Activated T-cell treated with anti-CD3 and anti-CD28 coated beads, Interleukin-2, amount 50 U/mL, for 4 hours (primary cell): ENCODE results near the gene AXIN1. TPM values are rescaled to one million over a fixed set of nuclear protein-coding genes. Genes with fewer than 3 reads are reported as not detected.

Experiments
- ATAC-seq, 2 donors: fragments of 200-7000 bp; cut with Tn5 transposase; one replicate each; pipeline ENCODE4 v1.10.0; 2021
- DNase-seq: peaks from one replicate; pipeline ENCODE4 v3.0.0-alpha.2; 2020
- H3K27me3 Mint-ChIP-seq: one replicate; pipeline ENCODE4 v1.8.0; 2021; ENCODE audit warnings: low read depth, mixed read lengths
- H3K36me3 Mint-ChIP-seq: one replicate; pipeline ENCODE4 v1.8.0; 2022; ENCODE audit warnings: mixed read lengths; ENCODE audit not compliant: insufficient read depth
- H3K4me1 Mint-ChIP-seq: one replicate; pipeline ENCODE4 v1.8.0; 2021; ENCODE audit warnings: low read depth, mixed read lengths
- H3K4me3 Mint-ChIP-seq: one replicate; pipeline ENCODE4 v1.8.0; 2021; ENCODE audit warnings: mild to moderate bottlenecking, moderate library complexity, mixed read lengths
- H3K9me3 Mint-ChIP-seq: one replicate; pipeline ENCODE4 v1.8.0; 2021; ENCODE audit warnings: mixed read lengths
- total RNA-seq, 3 donors: library from RNA; stranded (reverse); gene quantifications; one replicate each; pipeline ENCODE4 v1.2.1, GENCODE V29; 2021

AXIN1 gene
- total RNA-seq, 3 donors from 2014 or later, result 34.1 to 40.4 (median 35.4) TPM

DNA sequence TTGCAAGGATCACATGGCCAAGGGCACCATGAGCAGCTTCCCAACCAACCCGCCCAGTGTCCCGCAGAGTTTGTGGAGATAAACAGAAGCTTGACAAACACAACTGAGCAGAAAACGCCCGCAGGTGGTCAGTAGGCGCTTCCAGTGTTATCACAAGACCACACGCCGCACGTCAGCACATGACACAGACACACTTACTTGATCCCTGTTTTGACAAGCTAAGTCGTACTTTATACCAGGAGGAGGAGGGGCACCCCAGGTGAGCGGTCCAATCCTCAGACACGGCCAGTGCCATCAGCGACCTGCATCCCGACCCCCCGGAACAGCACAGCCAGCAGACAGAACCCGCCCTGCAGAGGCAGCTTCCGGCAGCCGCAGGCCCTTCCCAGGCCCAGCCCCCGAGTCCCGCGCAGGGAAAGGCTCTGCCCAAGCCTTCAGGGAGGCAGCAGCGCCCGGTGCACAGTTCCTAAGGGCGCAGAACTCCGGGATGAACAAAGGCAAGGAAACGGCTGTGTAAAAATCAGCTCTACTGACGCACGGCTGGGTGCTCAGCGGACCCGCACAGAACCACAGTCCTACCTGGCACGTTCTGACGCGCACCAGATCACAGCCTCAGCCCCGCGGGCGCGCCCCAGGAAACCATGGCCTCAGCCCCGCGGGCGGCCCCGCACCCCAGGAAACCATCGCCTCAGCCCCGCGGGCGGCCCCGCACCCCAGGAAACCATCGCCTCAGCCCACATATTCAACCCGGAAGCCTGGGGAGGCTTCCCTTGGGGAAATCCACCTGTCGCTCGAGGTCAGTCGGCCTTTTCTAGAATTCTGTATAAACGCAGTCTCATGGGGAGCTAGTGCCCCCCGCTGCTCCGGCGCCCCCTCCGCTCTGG, 27.8 kb downstream of the AXIN1 start:
- peaks cover 63% of the 10 kb centered on the region for H3K4me1 Mint-ChIP-seq
- H3K9me3 Mint-ChIP-seq, result no peaks in the 10 kb centered on the region
- H3K27me3 Mint-ChIP-seq, result no peaks in the 10 kb centered on the region
- peak overlapping the region; percentile 70 for H3K4me3 Mint-ChIP-seq
- peak; percentile 62 to 74 for ATAC-seq
- DNase-seq, result peak; percentile 43
- H3K36me3 Mint-ChIP-seq, result no peaks in the 10 kb centered on the region

DNA sequence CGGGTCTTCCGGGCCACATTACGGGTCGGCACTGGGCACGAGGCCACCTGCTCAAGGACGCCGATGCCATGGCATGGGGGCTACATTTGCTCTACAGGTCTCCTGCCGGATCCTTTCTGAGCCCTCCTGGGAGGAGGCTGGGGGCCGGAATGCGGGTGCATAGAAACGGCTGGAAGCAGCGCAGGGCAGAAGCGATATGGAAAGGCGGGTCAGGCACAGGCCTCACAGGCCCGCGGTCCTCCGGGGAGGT, 28.4 kb downstream of the AXIN1 start:
- peaks cover 68% of the 10 kb centered on the region for H3K4me1 Mint-ChIP-seq
- H3K9me3 Mint-ChIP-seq, result no peaks in the 10 kb centered on the region
- no peaks in the 10 kb centered on the region for H3K27me3 Mint-ChIP-seq
- H3K4me3 Mint-ChIP-seq, result peak overlapping the region; percentile 70
- ATAC-seq, result no peak
- DNase-seq, result no peak
- peaks cover under 1% of the 10 kb centered on the region for H3K36me3 Mint-ChIP-seq

DNA sequence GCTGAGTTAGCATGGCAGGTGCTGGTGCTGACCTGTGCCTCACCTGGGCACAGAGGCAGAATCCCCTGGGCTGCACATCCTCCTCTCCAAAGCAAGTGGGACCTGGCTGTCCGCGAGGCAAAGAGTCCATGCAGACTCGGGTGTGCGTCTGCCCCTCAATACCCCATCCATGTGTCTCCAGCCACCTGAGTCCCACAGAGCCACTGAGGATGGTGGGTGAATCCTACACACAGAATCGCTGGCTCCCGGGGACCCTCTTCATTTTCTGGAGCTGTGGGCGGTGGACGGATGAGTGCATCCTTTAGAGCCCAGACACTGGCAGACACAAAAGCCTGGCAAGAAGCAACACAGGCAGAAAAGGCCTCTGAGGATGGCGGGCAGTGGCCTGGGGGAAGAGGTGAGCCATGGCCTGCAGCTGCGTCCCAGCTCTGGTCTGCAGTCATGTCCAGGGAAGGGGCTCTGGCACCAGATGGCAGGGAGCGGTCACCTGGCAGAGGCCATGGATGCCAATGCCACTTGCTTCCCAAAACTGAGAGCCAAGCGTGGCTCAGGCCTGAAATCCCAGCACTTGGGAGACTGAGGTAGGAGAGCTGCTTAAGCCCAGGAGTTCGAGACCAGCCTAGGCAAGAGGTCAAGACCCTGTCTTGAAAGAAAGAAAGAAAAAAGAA, 29.9 kb downstream of the AXIN1 start:
- H3K27me3 Mint-ChIP-seq, result no peaks in the 10 kb centered on the region
- ATAC-seq (no peak), DNase-seq (no peak)
- no peaks in the 10 kb centered on the region for H3K9me3 Mint-ChIP-seq
- H3K36me3 Mint-ChIP-seq, result peaks cover 9% of the 10 kb centered on the region
- no peak overlapping the region for H3K4me3 Mint-ChIP-seq
- peaks cover 73% of the 10 kb centered on the region for H3K4me1 Mint-ChIP-seq

DNA sequence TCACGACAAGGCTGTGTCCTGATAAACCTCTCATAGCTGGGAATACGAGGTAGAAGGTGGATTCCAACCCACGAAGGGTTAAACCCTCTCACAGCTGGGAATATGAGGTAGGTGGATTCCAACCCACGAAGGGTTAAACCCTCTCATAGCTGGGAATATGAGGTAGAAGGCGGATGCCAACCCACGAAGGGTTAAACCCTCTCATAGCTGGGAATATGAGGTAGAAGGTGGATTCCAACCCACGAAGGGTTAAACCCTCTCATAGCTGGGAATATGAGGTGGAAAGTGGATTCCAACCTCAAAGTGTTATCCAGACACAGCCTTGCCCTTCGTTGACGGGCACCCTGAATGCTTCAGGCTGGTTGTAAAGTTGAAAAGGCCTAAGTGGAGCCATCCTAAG, 31.0 kb downstream of the AXIN1 start:
- no peaks in the 10 kb centered on the region for H3K9me3 Mint-ChIP-seq
- no peak for ATAC-seq
- DNase-seq, result no peak
- H3K27me3 Mint-ChIP-seq, result no peaks in the 10 kb centered on the region
- peaks cover 67% of the 10 kb centered on the region for H3K4me1 Mint-ChIP-seq
- no peak overlapping the region for H3K4me3 Mint-ChIP-seq
- peaks cover 9% of the 10 kb centered on the region for H3K36me3 Mint-ChIP-seq

DNA sequence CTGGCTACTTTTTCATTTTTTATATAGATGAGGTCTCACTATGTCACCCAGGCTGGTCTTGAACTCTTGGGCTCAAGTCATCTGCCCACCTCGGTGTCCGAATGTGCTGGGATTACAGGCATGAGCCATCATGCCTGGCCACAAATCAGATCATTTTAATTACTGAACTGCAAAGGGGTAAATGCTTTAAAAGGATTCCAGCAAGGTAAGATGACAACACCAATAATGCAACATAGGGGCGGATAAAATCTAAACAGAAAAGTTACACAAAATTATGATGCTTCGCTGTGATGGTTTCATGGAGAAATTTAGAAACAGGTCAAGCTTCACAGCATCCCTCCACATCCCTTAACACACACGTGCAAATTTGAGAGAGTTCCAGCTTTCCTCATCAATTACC, 32.3 kb downstream of the AXIN1 start:
- DNase-seq (no peak), ATAC-seq (no peak)
- Mint-ChIP-seq H3K4me3 (no peak overlapping the region), H3K36me3 (peaks cover 9% of the 10 kb centered on the region), H3K9me3 (no peaks in the 10 kb centered on the region), H3K27me3 (no peaks in the 10 kb centered on the region), H3K4me1 (peaks cover 61% of the 10 kb centered on the region)

DNA sequence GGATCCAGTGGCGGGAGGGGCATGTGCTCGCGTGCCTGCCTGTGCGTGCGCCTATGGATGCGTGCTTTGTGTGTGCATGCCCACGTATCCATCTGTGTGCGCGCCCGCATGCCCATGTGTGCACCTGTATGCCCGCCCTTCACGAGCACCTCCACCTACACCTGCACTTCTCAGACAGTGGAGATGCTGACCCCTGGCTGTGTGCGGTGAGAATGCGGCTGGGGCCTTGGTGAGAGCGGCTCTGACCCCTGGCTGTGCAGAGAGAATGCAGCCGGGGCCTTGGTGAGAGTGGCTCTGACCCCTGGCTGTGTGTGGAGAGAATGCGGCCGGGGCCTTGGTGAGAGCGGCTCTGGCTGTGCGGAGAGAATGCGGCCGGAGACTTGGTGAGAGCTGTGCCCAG, 33.9 kb downstream of the AXIN1 start:
- no peak for ATAC-seq
- DNase-seq, result no peak

DNA sequence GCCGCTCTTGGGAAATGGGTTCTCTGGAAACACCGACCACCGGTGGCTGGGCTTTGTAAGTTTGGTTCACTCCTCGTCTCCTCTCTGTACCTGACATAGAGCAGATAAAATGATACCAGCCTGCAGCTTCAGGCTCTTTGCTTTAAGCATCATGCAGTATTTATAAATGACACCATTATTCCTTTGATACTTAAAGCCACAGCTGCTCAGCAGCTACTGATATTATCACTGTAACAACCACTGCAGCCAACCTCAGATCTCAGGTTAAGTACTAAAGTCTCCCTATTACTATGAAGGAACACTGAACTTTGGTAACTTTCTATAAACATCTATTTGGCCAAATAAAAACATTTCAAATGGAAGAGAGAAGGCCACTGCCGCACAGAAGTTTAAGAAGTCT, 34.9 kb downstream of the AXIN1 start:
- ATAC-seq (peak in 1 of 2 donors; percentile 43), DNase-seq (no peak)
- H3K4me1 Mint-ChIP-seq, result peaks cover 43% of the 10 kb centered on the region
- H3K9me3 Mint-ChIP-seq, result no peaks in the 10 kb centered on the region
- no peaks in the 10 kb centered on the region for H3K27me3 Mint-ChIP-seq
- H3K36me3 Mint-ChIP-seq, result peaks cover 13% of the 10 kb centered on the region
- no peak overlapping the region for H3K4me3 Mint-ChIP-seq

More for the DNA sequence above, 33.9 kb downstream of the AXIN1 start:
- no peaks in the 10 kb centered on the region for H3K27me3 Mint-ChIP-seq
- H3K36me3 Mint-ChIP-seq, result peaks cover 13% of the 10 kb centered on the region
- H3K9me3 Mint-ChIP-seq, result no peaks in the 10 kb centered on the region
- peaks cover 50% of the 10 kb centered on the region for H3K4me1 Mint-ChIP-seq
- no peak overlapping the region for H3K4me3 Mint-ChIP-seq

DNA sequence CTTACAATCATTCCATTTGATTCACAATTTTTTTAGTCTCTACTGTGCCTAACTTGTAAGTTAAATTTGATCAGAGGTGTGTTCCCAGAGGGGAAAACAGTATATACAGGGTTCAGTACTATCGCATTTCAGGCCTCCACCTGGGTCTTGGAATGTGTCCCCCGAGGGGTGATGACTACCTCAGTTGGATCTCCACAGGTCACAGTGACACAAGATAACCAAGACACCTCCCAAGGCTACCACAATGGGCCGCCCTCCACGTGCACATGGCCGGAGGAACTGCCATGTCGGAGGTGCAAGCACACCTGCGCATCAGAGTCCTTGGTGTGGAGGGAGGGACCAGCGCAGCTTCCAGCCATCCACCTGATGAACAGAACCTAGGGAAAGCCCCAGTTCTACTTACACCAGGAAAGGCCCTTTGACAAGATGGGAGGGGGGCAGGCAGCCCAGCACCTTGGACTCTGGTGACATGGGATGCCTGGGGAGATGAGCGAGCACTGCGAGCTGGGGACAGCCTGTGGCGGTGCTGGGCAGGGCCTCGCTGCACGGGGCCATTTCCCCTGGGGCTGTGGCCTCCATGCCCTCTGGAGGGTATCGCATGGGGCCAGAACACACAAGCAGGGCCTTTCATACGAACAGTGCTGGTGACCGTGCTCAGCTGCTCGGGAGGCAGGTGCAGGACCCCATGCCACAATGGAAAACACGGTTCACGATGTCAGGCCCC, 35.6 kb downstream of the AXIN1 start:
- Mint-ChIP-seq H3K9me3 (no peaks in the 10 kb centered on the region), H3K36me3 (peaks cover 18% of the 10 kb centered on the region), H3K4me3 (no peak overlapping the region), H3K27me3 (no peaks in the 10 kb centered on the region), H3K4me1 (peaks cover 41% of the 10 kb centered on the region)
- ATAC-seq, result peak in 1 of 2 donors; percentile 18
- DNase-seq, result no peak

DNA sequence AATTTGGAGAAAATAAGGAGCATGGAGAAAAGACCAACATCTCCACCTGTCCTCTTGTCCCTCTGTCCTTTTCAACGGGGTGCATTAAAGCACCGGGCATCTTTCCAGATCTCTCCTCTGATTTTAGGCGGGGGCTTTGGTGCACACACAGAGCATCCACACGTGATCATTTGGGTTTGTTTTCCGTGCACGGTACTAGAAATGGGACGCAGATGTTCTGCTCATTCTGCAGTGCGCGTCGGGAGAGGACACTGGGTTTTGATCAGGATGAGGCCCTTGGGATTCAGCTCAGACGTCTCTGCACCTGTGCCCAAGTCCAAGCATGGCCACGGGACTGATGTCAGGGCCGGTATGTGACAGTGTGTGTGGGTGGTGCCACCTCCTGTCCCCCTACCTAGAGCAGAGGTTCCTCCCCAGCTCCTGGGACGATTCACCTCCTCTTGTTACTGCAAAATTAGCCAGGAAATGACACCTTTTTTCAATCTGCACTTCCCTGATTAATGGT, 37.7 kb downstream of the AXIN1 start:
- no peak overlapping the region for H3K4me3 Mint-ChIP-seq
- no peaks in the 10 kb centered on the region for H3K9me3 Mint-ChIP-seq
- ATAC-seq (no peak), DNase-seq (no peak)
- H3K27me3 Mint-ChIP-seq, result no peaks in the 10 kb centered on the region
- H3K36me3 Mint-ChIP-seq, result peaks cover 19% of the 10 kb centered on the region
- peaks cover 29% of the 10 kb centered on the region for H3K4me1 Mint-ChIP-seq

DNA sequence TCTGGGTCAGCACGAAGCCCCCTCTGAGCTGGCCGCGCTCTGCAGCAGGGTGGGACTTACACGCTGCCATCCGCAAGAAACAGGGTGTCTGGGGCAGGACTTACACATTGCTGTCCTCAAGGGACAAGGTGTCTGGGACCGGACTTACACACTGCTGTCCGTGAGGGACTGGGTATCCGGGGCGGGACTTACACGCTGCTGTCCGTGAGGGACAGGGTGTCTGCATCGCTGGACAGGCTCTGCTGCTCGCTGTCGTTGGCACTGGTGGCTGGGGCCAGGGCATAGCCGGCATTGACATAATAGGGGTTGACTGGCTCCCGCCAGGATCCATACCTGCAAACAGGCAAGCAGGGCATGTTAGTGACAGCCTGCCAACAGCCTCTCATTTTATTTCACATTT, 38.2 kb downstream of the AXIN1 start:
- DNase-seq (no peak), ATAC-seq (no peak)
- Mint-ChIP-seq H3K4me1 (peaks cover 28% of the 10 kb centered on the region), H3K36me3 (peaks cover 19% of the 10 kb centered on the region), H3K4me3 (no peak overlapping the region), H3K9me3 (no peaks in the 10 kb centered on the region), H3K27me3 (no peaks in the 10 kb centered on the region)

DNA sequence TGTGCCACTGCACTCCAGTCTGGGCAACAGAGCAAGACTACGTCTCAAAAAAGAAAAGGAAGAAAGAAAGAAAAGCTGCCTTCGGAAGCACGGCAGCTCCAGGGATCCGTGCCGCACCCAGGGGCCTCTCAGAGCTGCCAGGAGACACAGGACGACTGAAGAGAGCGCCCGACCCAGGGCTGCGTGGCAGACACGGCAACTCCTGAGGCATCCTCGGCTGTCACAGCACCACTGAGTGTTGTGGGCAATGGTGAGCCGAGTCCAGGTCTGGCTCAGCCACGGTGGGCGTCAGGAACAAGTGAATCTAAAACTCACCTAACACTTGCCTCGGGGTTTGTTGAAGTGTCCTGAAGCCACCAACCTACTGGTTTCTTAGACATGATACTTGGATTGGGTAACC, 40.8 kb downstream of the AXIN1 start:
- peaks cover 12% of the 10 kb centered on the region for H3K36me3 Mint-ChIP-seq
- ATAC-seq, result no peak

DNA sequence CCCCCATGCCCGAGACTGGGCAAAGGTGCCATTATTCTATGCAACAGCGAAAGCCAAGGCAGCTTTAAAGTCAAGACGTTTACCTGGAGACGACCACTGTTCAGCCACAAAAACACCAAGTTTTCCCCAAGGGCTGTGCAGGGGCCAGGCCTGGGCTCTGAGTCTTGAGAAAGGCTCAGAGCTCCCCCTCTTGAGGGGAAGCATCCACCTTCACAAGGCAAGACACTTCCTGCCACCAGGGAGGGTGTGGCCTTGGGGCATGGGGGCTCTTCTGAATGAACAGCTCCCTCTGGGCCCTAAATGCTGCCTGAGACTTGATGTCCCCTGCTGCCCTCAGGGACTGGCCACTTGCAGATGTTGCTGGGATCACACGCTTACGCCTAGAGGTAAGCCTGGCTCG, 43.0 kb downstream of the AXIN1 start:
- H3K9me3 Mint-ChIP-seq, result no peaks in the 10 kb centered on the region
- no peaks in the 10 kb centered on the region for H3K27me3 Mint-ChIP-seq
- DNase-seq, result no peak
- H3K4me3 Mint-ChIP-seq, result no peak overlapping the region
- no peak for ATAC-seq
- H3K4me1 Mint-ChIP-seq, result peaks cover 6% of the 10 kb centered on the region
- peaks cover 17% of the 10 kb centered on the region for H3K36me3 Mint-ChIP-seq

More for the DNA sequence above, 40.8 kb downstream of the AXIN1 start:
- H3K9me3 Mint-ChIP-seq, result no peaks in the 10 kb centered on the region
- no peak overlapping the region for H3K4me3 Mint-ChIP-seq
- no peaks in the 10 kb centered on the region for H3K27me3 Mint-ChIP-seq
- H3K4me1 Mint-ChIP-seq, result peaks cover 18% of the 10 kb centered on the region
- no peak for DNase-seq

DNA sequence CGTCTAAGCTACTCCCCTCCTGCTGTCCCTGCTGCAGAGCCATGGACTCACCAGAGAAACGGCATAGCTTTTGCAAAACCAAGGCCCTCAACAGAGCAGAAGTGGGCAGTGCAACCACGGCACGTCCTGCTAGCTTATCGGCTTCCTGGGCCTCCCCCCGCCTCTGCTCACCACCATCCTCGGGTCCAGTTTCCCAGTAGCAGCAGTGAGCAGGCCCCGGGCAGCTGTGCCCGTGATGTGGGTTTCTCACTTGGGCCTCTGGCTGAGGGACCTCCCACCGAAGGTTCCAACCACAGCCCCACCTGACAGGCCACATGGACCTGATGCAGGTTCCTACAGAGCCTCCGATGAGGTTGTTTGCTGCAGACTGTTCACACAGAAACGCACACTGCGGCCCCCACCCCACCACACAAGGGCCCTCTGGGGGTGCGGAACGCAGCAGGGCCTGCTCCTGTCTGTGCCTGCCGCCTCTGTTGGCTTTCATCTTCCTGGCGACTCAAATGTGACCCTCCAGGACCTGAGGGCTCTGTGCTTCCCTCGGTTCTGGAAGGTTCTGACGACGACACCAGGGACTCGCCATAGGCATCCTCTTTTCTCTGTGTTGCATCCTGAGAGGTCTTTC, 44.7 kb downstream of the AXIN1 start:
- no peak overlapping the region for H3K4me3 Mint-ChIP-seq
- H3K9me3 Mint-ChIP-seq, result no peaks in the 10 kb centered on the region
- H3K4me1 Mint-ChIP-seq, result peaks cover 9% of the 10 kb centered on the region
- peaks cover 20% of the 10 kb centered on the region for H3K36me3 Mint-ChIP-seq
- no peaks in the 10 kb centered on the region for H3K27me3 Mint-ChIP-seq
- DNase-seq, result no peak
- ATAC-seq, result no peak

DNA sequence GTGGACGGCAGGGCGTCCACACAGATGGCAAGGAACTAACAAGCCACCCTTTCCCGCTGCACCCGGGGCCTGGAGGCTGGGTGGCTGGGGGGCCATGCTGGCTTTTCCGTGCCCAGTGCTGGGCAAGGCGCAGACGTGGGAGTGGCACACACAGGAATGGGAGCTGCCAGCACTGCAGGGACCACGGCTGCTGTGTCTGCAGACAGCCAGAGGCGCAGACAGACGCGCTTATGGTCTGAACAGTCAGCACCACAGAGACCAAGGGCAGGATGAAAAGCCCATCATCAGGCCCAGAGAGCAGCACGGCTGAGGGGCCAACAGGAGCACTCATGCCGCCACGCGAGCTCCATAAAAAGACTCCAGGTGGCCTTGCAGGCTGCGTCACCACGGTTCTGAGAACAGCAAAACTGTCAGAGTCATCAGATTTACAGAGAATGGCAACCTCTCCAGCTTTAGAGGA, 45.6 kb downstream of the AXIN1 start:
- ATAC-seq, result no peak
- Mint-ChIP-seq H3K9me3 (no peaks in the 10 kb centered on the region), H3K4me1 (peaks cover 9% of the 10 kb centered on the region), H3K27me3 (no peaks in the 10 kb centered on the region), H3K36me3 (peaks cover 15% of the 10 kb centered on the region), H3K4me3 (no peak overlapping the region)
- DNase-seq, result no peak
